A673 (cell line): ENCODE data around the gene R3HDM4. TPM values are rescaled to one million over a fixed set of nuclear protein-coding genes. Genes with fewer than 3 reads are reported as not detected.
A peak's percentile ranks its signal among the peaks of the same experiment; 100 is the strongest.

ENCODE experiments used
- BruUV-seq: library from RNA; stranded (reverse); fragments of 400-500 nt; replicated peaks from 2 replicates; lab custom pipeline; 2021; lab: Mats Ljungman, UMichigan
- CTCF ChIA-PET: fragments of 300-600 bp; sonication (Branson Sonifier 250); formaldehyde crosslinking; loops from one replicate; lab custom pipeline; 2022; ENCODE audit warnings: antibody characterized with exemption; lab: Charles Lee
- POLR2A ChIA-PET: fragments of 300-600 bp; sonication (Branson Sonifier 250); formaldehyde crosslinking; loops from one replicate; lab custom pipeline; 2022; ENCODE audit warnings: antibody characterized with exemption; ENCODE audit not compliant: low non-redundant PET; lab: Charles Lee
- DNase-seq: peaks from one replicate; pipeline ENCODE4 v3.0.0-alpha.2; 2015; ENCODE audit warnings: low spot score
- H3K27ac ChIP-seq: fragments of 200-600 bp; sonication (generic); 2 replicates; pipeline ENCODE4 v1.5.1; 2016; ENCODE audit warnings: mixed run types, low read depth, mild to moderate bottlenecking, mixed read lengths, antibody characterized with exemption, low read length; ENCODE audit not compliant: poor library complexity, severe bottlenecking
- H3K27me3 ChIP-seq: fragments of 200-600 bp; sonication (generic); replicated peaks from 2 replicates; pipeline ENCODE4 v1.6.1; 2017; ENCODE audit warnings: mixed run types, low read depth, mild to moderate bottlenecking, mixed read lengths, antibody characterized with exemption, low read length; ENCODE audit not compliant: insufficient read depth, poor library complexity
- H3K36me3 ChIP-seq: fragments of 200-600 bp; sonication (generic); 2 replicates; pipeline ENCODE4 v1.6.1; 2016; ENCODE audit warnings: mixed run types, mild to moderate bottlenecking, mixed read lengths, antibody characterized with exemption, low read length; ENCODE audit not compliant: insufficient read depth, poor library complexity, severe bottlenecking
- H3K4me1 ChIP-seq: fragments of 200-600 bp; sonication (generic); 2 replicates; pipeline ENCODE4 v1.6.1; 2017; ENCODE audit warnings: mixed run types, mild to moderate bottlenecking, mixed read lengths, antibody characterized with exemption, low read length; ENCODE audit not compliant: insufficient read depth, poor library complexity, severe bottlenecking
- H3K4me3 ChIP-seq: fragments of 200-600 bp; sonication (generic); 2 replicates; pipeline ENCODE4 v1.5.1; 2016; ENCODE audit warnings: low read depth, mixed run types, mild to moderate bottlenecking, mixed read lengths, low read length; ENCODE audit not compliant: poor library complexity, severe bottlenecking
- H3K9me3 ChIP-seq: fragments of 200-600 bp; sonication (generic); 2 replicates; pipeline ENCODE4 v1.6.1; 2016; ENCODE audit warnings: mixed run types, low read depth, mild to moderate bottlenecking, mixed read lengths, antibody characterized with exemption, low read length; ENCODE audit not compliant: poor library complexity, severe bottlenecking
- EZH2 ChIP-seq: fragments of 200-600 bp; sonication (generic); IDR thresholded peaks from 2 replicates; pipeline ENCODE4 v1.6.1; 2017; ENCODE audit warnings: borderline replicate concordance, low read depth, mild to moderate bottlenecking, mixed read lengths, antibody characterized with exemption, low read length; ENCODE audit not compliant: poor library complexity, severe bottlenecking
- intact Hi-C: fragments of 100-400 bp; cut with micrococcal nuclease; formaldehyde crosslinking; loops from one replicate; pipeline ENCODE4 v1.10.0; 2022; ENCODE audit not compliant: unreplicated experiment
- total RNA-seq: library from RNA; stranded (reverse); gene quantifications from 2 replicates; pipeline ENCODE4 v1.2.3, GENCODE V29; 2021
- TF ChIP-seq, protein P1 (sequence below): fragments of 300-800, 200-600 bp; sonication (generic); conservative IDR thresholded peaks from 2 replicates; pipeline ENCODE4 v1.5.1; 2017; ENCODE audit warnings: low read depth, mild to moderate bottlenecking, antibody characterized with exemption, low read length, moderate library complexity, mixed read lengths

R3HDM4 gene
- total RNA-seq, 1 experiment from 2014 or later = 39.3 TPM

DNA sequence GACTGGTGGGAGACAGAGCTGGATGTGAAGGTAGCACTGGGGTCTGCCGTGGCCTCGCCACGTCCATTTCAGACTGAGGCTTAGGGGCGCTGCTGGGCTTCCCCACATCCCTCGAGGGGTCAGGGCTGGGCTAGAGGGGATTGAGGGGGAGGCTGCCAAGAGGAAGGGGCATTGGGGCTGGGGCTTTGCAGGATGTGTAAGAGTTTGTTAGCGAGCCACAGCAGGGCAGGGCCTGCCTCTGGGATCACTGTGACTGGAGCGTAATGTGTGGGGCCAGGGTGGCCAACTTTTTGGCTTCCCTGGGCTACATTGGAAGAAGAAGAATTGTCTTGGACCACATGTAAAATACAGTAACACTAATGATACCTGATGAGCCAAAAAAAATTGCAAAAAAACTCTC lies 26.9 kb upstream of the R3HDM4 start:
- intact Hi-C loops = no loop called here
- DNase-seq = no peak
- no peaks in the 10 kb centered on the region for H3K36me3 ChIP-seq
- ChIA-PET POLR2A (no interaction called here), CTCF (no interaction called here)
- no peaks in the 10 kb centered on the region for H3K27me3 ChIP-seq
- BruUV-seq = no TSS peak
- no peak overlapping the region for H3K4me3 ChIP-seq
- TF ChIP-seq EZH2 = no peak
- TF ChIP-seq, protein P1, sequence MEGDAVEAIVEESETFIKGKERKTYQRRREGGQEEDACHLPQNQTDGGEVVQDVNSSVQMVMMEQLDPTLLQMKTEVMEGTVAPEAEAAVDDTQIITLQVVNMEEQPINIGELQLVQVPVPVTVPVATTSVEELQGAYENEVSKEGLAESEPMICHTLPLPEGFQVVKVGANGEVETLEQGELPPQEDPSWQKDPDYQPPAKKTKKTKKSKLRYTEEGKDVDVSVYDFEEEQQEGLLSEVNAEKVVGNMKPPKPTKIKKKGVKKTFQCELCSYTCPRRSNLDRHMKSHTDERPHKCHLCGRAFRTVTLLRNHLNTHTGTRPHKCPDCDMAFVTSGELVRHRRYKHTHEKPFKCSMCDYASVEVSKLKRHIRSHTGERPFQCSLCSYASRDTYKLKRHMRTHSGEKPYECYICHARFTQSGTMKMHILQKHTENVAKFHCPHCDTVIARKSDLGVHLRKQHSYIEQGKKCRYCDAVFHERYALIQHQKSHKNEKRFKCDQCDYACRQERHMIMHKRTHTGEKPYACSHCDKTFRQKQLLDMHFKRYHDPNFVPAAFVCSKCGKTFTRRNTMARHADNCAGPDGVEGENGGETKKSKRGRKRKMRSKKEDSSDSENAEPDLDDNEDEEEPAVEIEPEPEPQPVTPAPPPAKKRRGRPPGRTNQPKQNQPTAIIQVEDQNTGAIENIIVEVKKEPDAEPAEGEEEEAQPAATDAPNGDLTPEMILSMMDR = no peak
- H3K4me1 ChIP-seq = peaks cover 14% of the 10 kb centered on the region
- no peaks in the 10 kb centered on the region for H3K9me3 ChIP-seq
- H3K27ac ChIP-seq = peak overlapping the region; percentile 41

DNA sequence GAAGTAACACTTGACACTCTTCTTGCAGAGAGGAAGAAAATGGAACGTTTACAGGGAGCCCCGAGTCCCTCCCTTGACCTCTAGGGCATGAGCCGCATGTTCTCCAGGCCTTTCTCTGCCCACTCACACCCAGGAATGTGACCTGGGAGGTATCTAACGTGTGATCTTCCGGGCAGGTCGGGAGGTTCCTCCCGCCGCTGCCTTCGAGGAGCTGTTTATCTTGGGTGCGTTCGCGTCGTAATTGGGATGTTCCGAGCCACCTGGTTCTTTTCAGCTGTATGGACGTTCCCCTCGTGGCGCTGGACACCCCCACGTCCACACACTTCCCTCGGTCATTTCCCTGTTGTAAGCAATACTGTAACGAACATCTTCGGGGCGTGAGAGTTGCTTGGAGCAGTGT lies 26.4 kb upstream of the R3HDM4 start:
- Histone ChIP-seq H3K27ac (no peak overlapping the region), H3K9me3 (no peaks in the 10 kb centered on the region), H3K4me1 (peaks cover 14% of the 10 kb centered on the region), H3K4me3 (no peak overlapping the region), H3K36me3 (no peaks in the 10 kb centered on the region), H3K27me3 (no peaks in the 10 kb centered on the region)
- intact Hi-C loops = no loop called here
- BruUV-seq = no TSS peak
- POLR2A ChIA-PET = no interaction called here
- no peak for DNase-seq
- no peak for TF ChIP-seq EZH2
- TF ChIP-seq, protein P1 = no peak
- CTCF ChIA-PET = no interaction called here

DNA sequence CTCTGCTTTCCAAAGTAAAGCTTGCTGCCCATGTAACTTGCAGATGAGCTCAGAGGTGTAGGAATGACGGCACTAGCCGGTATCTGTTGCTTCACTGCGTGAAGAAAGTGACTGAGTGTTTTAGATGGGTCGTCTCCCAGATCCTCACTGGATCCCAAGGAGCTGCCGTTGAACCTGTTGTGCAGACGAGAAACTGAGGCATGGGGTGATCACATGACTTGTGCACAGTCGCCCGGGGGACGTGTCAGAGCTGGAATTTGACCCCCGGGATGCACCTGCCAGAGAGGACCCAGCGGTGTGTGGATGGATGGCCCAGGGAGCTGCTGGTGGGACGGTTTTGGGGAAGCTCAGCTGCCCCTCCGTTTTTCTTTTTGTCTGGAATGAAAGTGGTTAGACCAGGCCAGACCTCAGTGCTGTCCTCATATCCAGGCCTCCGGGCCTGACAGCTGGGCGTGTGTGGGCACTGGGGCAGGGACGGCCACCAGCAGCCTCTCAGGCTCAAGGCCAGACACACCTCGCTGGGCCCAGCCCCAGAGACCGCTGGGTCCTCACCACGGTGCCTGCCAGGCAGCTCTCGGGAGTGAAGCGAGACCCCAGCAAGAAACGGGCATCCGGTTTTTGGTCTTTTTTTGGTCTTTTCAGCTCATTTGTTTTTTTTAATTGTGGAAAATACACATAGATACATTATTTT lies 25.4 kb upstream of the R3HDM4 start:
- Histone ChIP-seq H3K27me3 (no peaks in the 10 kb centered on the region), H3K36me3 (no peaks in the 10 kb centered on the region), H3K27ac (no peak overlapping the region), H3K4me1 (peaks cover 14% of the 10 kb centered on the region), H3K4me3 (no peak overlapping the region), H3K9me3 (no peaks in the 10 kb centered on the region)
- no peak for DNase-seq
- no peak for TF ChIP-seq EZH2
- TF ChIP-seq, protein P1 = no peak
- BruUV-seq = no TSS peak
- intact Hi-C loops = no loop called here
- CTCF ChIA-PET = no interaction called here
- POLR2A ChIA-PET = interaction anchor here (0.8 kb wide), 1 partner anchor 1099 kb away, joined by 5 read pairs; no protein-coding TSS in a partner anchor
